Endothelial cell of umbilical vein (primary cell): Measurements from ENCODE around the gene ESAM. TPM values are rescaled to one million over a fixed set of nuclear protein-coding genes. Genes with fewer than 3 reads are reported as not detected.
A peak's percentile ranks its signal among the peaks of the same experiment; 100 is the strongest.

Source experiments
- BruUV-seq: library from RNA; stranded (reverse); fragments of 400-500 nt; replicated peaks from 2 replicates; lab custom pipeline; 2021; lab: Mats Ljungman, UMichigan
- CTCF ChIA-PET: fragments of 300-600, 350-600 bp; sonication (Branson Sonifier 250); formaldehyde crosslinking; loops from one replicate; lab custom pipeline; 2021; ENCODE audit warnings: antibody characterized with exemption, inconsistent platforms; lab: Charles Lee
- POLR2A ChIA-PET: fragments of 300-600, 350-600 bp; sonication (Branson Sonifier 250); formaldehyde crosslinking; loops from one replicate; lab custom pipeline; 2021; ENCODE audit warnings: antibody characterized with exemption, inconsistent platforms; lab: Charles Lee
- DNase-seq: peaks from one replicate; pipeline ENCODE4 v3.0.0-alpha.2; 2011; ENCODE audit warnings: low read depth, low spot score
- FAIRE-seq: peaks from 2 replicates; lab custom pipeline; 2011; peaks lifted over from hg19 to GRCh38; lab: Jason Lieb, UNC
- H2AFZ ChIP-seq: 2 replicates; pipeline ENCODE4 v1.6.0; 2012; ENCODE audit warnings: low read depth, low read length, control low read depth, inconsistent platforms
- H3K27ac ChIP-seq: 2 replicates; pipeline ENCODE4 v1.5.1; 2011; ENCODE audit warnings: low read depth, mild to moderate bottlenecking, control low read depth, low read length, moderate library complexity; ENCODE audit not compliant: insufficient read depth
- H3K27me3 ChIP-seq, 2 experiments: 2 replicates each; pipeline versions ENCODE4 v1.6.0 to v1.6.1; 2011; ENCODE audit warnings: low read length in 2 of 2, mixed read lengths in 1 of 2; ENCODE audit not compliant: control insufficient read depth in 2 of 2, insufficient read depth in 2 of 2
- H3K36me3 ChIP-seq, 2 experiments: 2 replicates in 1 of 2; 3 replicates in 1 of 2; pipeline ENCODE4 v1.5.1; 2011; ENCODE audit warnings: low read length in 2 of 2, mild to moderate bottlenecking in 1 of 2, moderate library complexity in 1 of 2; ENCODE audit not compliant: control insufficient read depth in 2 of 2, insufficient read depth in 2 of 2; ENCODE audit errors: extremely low read depth in 1 of 2
- H3K4me1 ChIP-seq: 3 replicates; pipeline ENCODE4 v1.5.1; 2011; ENCODE audit warnings: mild to moderate bottlenecking, low read length; ENCODE audit not compliant: control insufficient read depth, insufficient read depth; ENCODE audit errors: extremely low read depth
- H3K4me2 ChIP-seq: 2 replicates; pipeline ENCODE4 v1.6.1; 2011; ENCODE audit warnings: low read length, control low read depth, mixed read lengths; ENCODE audit not compliant: insufficient read depth
- H3K4me3 ChIP-seq, 3 experiments: fragments of 200-600 bp in 1 of 3; sonication (generic), shearing (Covaris generic) in 1 of 3; replicated peaks in 1 of 3; 2 replicates each; pipeline ENCODE4 v1.5.1; 2011 to 2016; ENCODE audit warnings: control low read depth in 3 of 3, low read length in 3 of 3, mild to moderate bottlenecking in 2 of 3, inconsistent platforms in 1 of 3, low read depth in 1 of 3, moderate library complexity in 1 of 3; ENCODE audit not compliant: insufficient read depth in 1 of 3
- H3K79me2 ChIP-seq: 2 replicates; pipeline ENCODE4 v1.6.0; 2012; ENCODE audit warnings: low read length, inconsistent platforms; ENCODE audit not compliant: control insufficient read depth, insufficient read depth
- H3K9ac ChIP-seq: replicated peaks from 2 replicates; pipeline ENCODE3; 2011; ENCODE audit warnings: low read length, control low read depth; ENCODE audit not compliant: insufficient read depth; ENCODE audit errors: extremely low read depth
- H3K9me1 ChIP-seq: replicated peaks from 3 replicates; pipeline ENCODE4 v1.6.0; 2011; ENCODE audit warnings: mild to moderate bottlenecking, low read length; ENCODE audit not compliant: control insufficient read depth, insufficient read depth; ENCODE audit errors: extremely low read depth
- H3K9me3 ChIP-seq: replicated peaks from 2 replicates; pipeline ENCODE4 v1.5.1; 2012; ENCODE audit warnings: low read length, inconsistent platforms; ENCODE audit not compliant: control insufficient read depth, insufficient read depth
- H4K20me1 ChIP-seq: replicated peaks from 2 replicates; pipeline ENCODE3; 2011; ENCODE audit warnings: mild to moderate bottlenecking, low read length; ENCODE audit not compliant: control insufficient read depth, insufficient read depth; ENCODE audit errors: extremely low read depth
- CTCF ChIP-seq, 2 donors: IDR thresholded peaks; 1 replicate in 1 of 2; 2 replicates in 1 of 2; pipeline ENCODE4 v1.5.1; 2011; ENCODE audit warnings: low read length in 2 of 2, mild to moderate bottlenecking in 2 of 2, moderate library complexity in 2 of 2, control low read depth in 1 of 2, inconsistent platforms in 1 of 2, low read depth in 1 of 2; ENCODE audit not compliant: insufficient read depth in 1 of 2; ENCODE audit errors: extremely low read depth in 1 of 2
- EZH2 ChIP-seq: IDR thresholded peaks from 2 replicates; pipeline ENCODE4 v1.6.1; 2012; ENCODE audit warnings: borderline replicate concordance, low read depth, mild to moderate bottlenecking, moderate library complexity, low read length, inconsistent platforms; ENCODE audit not compliant: severe bottlenecking
- FOS ChIP-seq: IDR thresholded peaks from 2 replicates; pipeline ENCODE4 v1.6.1; 2011; ENCODE audit warnings: mild to moderate bottlenecking, low read length, moderate library complexity, borderline replicate concordance; ENCODE audit not compliant: insufficient read depth
- GATA2 ChIP-seq: IDR thresholded peaks from 2 replicates; pipeline ENCODE4 v1.7.0; 2011; ENCODE audit warnings: low read depth, mild to moderate bottlenecking, moderate library complexity, mixed read lengths, low read length; ENCODE audit not compliant: insufficient read length, insufficient read depth
- JUN ChIP-seq: IDR thresholded peaks from 2 replicates; pipeline ENCODE4 v1.6.1; 2011; ENCODE audit warnings: borderline replicate concordance, low read depth; ENCODE audit not compliant: insufficient read length, insufficient read depth
- MYC ChIP-seq: IDR thresholded peaks from one replicate; pipeline ENCODE4 v1.6.1; 2011; ENCODE audit warnings: mild to moderate bottlenecking, low read depth, low read length
- POLR2A ChIP-seq: IDR thresholded peaks from 2 replicates; pipeline ENCODE4 v1.6.1; 2012; ENCODE audit warnings: low read depth, mild to moderate bottlenecking, control low read depth, low read length
- POLR2AphosphoS5 ChIP-seq: IDR thresholded peaks from 2 replicates; pipeline ENCODE4 v1.6.1; 2012; ENCODE audit warnings: low read depth, mild to moderate bottlenecking, control low read depth, low read length, moderate library complexity; ENCODE audit not compliant: insufficient read depth
- dilution Hi-C: fragments of 300-500 bp; cut with MboI; formaldehyde crosslinking; loops from one replicate; pipeline ENCODE4 v1.15.0; 2019; ENCODE audit warnings: low sequenced_read_pairs; ENCODE audit not compliant: extremely low pct_ligation_motif_present
- intact Hi-C: fragments of 100-400 bp; cut with micrococcal nuclease; formaldehyde crosslinking; loops from one replicate; pipeline ENCODE4 v1.10.0; 2022
- polyA plus RNA-seq, 4 experiments: library from polyadenylated mRNA; depleted of rRNA in 3 of 4; stranded (reverse) in 3 of 4; unstranded in 1 of 4; fragments of >200 nt; gene quantifications; 2 replicates each; pipeline versions ENCODE4 v1.2.1 to v1.2.3, GENCODE V29; 2011 to 2012; ENCODE audit warnings: missing spikeins in 1 of 4
- total RNA-seq: library from RNA; stranded (reverse); gene quantifications from 2 replicates; pipeline ENCODE4 v1.2.3, GENCODE V29; 2021
- TF ChIP-seq, protein P1 (sequence below): IDR thresholded peaks from 2 replicates; pipeline ENCODE4 v1.6.1; 2011; ENCODE audit not compliant: insufficient read depth, insufficient read length

ESAM gene
- total and polyA plus RNA-seq, 2 donors (not counting 3 experiments of a cell fraction or from before 2014, with no cell fraction given) = 273 to 383 TPM

- dilution Hi-C loops = no loop called here
- no peak for FAIRE-seq
- peak overlapping the region; percentile 37 for H3K4me2 ChIP-seq
- H3K4me3 ChIP-seq = no peak overlapping the region
- H3K4me1 ChIP-seq = peaks cover 73% of the 10 kb centered on the region
- H3K79me2 ChIP-seq = peaks cover 41% of the 10 kb centered on the region
- BruUV-seq = no TSS peak
- H3K27me3 ChIP-seq = no peaks in the 10 kb centered on the region
- H3K9ac ChIP-seq = no peak overlapping the region
- H2AFZ ChIP-seq = no peak overlapping the region
- no peaks in the 10 kb centered on the region for H4K20me1 ChIP-seq
- peak overlapping the region; percentile 35 for H3K27ac ChIP-seq
- TF ChIP-seq POLR2A (no peak), FOS (no peak), CTCF (IDR thresholded peaks at IDR 0.05; ENCODE audit: extremely low read depth in 1 of 2, insufficient read depth in 1 of 2, low read depth in 1 of 2, low read length in 2 of 2) (no peak), EZH2 (no peak), POLR2AphosphoS5 (no peak), GATA2 (no peak), JUN (no peak), MYC (no peak)
- TF ChIP-seq, protein P1, sequence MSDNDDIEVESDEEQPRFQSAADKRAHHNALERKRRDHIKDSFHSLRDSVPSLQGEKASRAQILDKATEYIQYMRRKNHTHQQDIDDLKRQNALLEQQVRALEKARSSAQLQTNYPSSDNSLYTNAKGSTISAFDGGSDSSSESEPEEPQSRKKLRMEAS = no peak
- H3K36me3 ChIP-seq = peaks cover 23 to 38% of the 10 kb centered on the region in 2 experiments
- ChIA-PET POLR2A (interaction anchor here (1.2 to 1.8 kb wide), 2 partner anchors 8 to 122 kb away, joined by 3 to 7 read pairs; no protein-coding TSS in a partner anchor), CTCF (interaction anchor here (1.2 to 16.9 kb wide), 5 partner anchors 6 to 110 kb away, joined by 3 to 301 read pairs (median 29); partner anchors contain the start of genes ESAM, NRGN and VSIG2)
- H3K9me1 ChIP-seq = no peaks in the 10 kb centered on the region
- DNase-seq = no peak
- H3K9me3 ChIP-seq = no peaks in the 10 kb centered on the region
- intact Hi-C loops = no loop called here
Measured at GRCh38 chr11:124754710-124755109, 7.4 kb downstream of the ESAM start.
